Activated CD4-positive, alpha-beta T cell treated with anti-CD3 and anti-CD28 coated beads for 4 hours (primary cell): Measurements from ENCODE around the gene HTT.

ENCODE experiments used
- DNase-seq, 2 donors: peaks; one replicate each; pipeline ENCODE4 v3.0.0-alpha.2; 2020

HTT gene

DNA sequence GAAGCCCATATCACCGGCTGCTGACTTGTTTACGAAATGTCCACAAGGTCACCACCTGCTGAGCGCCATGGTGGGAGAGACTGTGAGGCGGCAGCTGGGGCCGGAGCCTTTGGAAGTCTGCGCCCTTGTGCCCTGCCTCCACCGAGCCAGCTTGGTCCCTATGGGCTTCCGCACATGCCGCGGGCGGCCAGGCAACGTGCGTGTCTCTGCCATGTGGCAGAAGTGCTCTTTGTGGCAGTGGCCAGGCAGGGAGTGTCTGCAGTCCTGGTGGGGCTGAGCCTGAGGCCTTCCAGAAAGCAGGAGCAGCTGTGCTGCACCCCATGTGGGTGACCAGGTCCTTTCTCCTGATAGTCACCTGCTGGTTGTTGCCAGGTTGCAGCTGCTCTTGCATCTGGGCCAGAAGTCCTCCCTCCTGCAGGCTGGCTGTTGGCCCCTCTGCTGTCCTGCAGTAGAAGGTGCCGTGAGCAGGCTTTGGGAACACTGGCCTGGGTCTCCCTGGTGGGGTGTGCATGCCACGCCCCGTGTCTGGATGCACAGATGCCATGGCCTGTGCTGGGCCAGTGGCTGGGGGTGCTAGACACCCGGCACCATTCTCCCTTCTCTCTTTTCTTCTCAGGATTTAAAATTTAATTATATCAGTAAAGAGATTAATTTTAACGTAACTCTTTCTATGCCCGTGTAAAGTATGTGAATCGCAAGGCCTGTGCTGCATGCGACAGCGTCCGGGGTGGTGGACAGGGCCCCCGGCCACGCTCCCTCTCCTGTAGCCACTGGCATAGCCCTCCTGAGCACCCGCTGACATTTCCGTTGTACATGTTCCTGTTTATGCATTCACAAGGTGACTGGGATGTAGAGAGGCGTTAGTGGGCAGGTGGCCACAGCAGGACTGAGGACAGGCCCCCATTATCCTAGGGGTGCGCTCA, 165.8 kb downstream of the HTT start:
- DNase-seq = no peak

DNA sequence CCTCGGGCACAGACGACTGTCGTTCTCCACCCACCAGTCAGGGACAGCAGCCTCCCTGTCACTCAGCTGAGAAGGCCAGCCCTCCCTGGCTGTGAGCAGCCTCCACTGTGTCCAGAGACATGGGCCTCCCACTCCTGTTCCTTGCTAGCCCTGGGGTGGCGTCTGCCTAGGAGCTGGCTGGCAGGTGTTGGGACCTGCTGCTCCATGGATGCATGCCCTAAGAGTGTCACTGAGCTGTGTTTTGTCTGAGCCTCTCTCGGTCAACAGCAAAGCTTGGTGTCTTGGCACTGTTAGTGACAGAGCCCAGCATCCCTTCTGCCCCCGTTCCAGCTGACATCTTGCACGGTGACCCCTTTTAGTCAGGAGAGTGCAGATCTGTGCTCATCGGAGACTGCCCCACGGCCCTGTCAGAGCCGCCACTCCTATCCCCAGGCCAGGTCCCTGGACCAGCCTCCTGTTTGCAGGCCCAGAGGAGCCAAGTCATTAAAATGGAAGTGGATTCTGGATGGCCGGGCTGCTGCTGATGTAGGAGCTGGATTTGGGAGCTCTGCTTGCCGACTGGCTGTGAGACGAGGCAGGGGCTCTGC, 166.5 kb downstream of the HTT start:
- DNase-seq = no peak

DNA sequence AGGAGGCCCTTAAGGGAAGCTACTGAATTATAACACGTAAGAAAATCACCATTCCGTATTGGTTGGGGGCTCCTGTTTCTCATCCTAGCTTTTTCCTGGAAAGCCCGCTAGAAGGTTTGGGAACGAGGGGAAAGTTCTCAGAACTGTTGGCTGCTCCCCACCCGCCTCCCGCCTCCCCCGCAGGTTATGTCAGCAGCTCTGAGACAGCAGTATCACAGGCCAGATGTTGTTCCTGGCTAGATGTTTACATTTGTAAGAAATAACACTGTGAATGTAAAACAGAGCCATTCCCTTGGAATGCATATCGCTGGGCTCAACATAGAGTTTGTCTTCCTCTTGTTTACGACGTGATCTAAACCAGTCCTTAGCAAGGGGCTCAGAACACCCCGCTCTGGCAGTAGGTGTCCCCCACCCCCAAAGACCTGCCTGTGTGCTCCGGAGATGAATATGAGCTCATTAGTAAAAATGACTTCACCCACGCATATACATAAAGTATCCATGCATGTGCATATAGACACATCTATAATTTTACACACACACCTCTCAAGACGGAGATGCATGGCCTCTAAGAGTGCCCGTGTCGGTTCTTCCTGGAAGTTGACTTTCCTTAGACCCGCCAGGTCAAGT, 167.5 kb downstream of the HTT start:
- no peak for DNase-seq

- no peak for DNase-seq
Measured at GRCh38 chr4:3243136-3243780, 168.8 kb downstream of the HTT start.

- no peak for DNase-seq
Measured at GRCh38 chr4:3244002-3244401, 169.5 kb downstream of the HTT start.

DNA sequence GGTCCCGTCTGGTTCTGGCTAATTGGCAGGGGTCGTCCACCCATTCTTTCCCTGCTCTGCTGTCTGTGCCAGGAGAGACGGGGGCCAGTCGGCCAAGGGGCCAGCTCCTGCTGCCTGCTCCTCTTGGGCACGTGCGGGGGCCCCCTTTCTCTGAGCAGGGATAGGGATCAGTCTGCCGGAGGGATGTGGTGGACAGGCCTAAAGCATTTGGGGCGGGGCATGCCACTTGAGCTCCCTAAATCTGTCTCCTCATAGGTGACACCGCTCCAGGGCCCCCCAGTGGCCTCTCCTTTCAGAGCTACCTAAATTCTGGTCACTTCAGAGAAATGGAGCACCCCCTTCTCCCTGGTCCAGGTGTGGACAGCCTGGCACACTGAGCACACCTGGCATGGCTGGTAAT, 170.3 kb downstream of the HTT start:
- DNase-seq = no peak

- DNase-seq = no peak
Measured at GRCh38 chr4:3245676-3246075, 171.2 kb downstream of the HTT start.

GRCh38 chr4:3246458-3247398, 172.2 kb downstream of the HTT start:
- DNase-seq = no peak

DNA sequence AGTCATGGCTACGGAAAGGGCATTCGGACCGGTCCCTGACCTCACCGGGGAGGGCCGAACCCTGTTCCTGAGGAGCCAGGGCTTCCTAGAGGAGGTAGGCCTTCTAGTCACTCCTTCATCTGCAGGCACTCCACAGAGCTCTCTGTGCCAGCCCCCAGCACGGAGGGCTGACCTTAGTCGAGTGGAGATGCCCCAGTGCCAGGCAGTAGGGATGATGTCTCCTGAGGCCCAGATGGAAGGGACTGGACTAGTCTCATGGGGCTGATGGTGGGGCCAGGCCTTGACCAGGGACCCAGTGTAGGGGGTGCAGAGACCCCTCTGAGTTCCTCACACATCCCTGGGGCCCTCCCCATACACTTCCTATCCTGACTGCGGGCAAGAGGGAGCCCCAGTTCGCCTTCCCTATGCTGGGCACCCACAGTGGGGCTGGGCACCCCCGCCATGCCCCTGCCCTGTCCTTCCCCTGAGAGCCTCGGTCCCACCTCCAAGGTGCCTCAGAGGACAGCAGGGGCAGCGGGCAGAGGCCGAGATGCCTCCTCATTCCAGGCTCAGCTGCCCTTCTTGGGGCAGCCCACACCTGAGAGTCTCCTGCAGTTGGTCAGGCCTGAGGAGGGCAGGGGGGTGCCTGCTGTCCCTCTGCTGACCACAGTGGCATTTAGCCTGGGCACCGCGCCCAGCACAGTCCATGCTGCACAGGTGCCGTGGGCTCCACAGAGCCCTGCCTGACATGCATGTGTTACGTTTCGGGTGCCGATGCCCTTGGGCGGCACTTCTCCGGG, 173.1 kb downstream of the HTT start:
- DNase-seq = no peak

- DNase-seq = no peak
Measured at GRCh38 chr4:3248178-3248480, 173.6 kb downstream of the HTT start.

DNA sequence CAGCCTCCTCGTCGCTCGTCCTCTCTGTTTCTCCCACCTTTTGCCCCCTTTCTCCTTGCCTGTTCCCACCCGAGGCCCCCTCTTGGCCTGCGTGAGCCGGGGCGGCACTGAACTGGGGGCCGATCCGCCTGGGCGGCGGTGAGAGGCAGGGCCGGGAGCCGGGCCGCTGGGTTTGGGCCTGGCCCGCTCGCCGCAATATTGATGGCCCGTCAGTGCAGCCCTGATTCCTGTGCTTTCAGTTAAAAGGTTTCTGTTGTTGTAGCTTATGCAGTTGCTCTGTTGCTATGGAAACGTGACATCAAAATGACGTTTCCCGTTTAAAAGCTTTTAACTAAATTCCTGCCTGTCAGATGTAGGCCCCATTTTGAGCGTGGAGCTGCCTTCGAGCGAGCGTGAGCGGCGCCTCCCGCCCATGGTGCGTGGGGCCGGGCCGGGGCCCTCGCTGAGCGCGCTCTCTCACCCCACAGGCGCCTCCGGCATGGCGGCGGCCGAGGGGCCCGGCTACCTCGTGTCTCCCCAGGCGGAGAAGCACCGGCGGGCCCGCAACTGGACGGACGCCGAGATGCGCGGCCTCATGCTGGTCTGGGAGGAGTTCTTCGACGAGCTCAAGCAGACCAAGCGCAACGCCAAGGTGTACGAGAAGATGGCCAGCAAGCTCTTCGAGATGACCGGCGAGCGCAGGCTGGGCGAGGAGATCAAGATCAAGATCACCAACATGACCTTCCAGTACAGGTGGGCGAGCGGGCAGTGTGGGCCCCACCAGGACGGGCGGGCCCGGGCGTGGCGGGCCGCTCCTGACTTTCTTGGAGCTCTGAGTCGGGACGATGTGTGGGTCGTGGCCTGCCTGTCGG, 174.6 kb downstream of the HTT start, which contains the start of gene MSANTD1:
MSANTD1 (plus strand) TSS at position 349 of the 851 bp plus-strand sequence; CDS start at position 413, 64 bp downstream.
- no peak for DNase-seq

GRCh38 chr4:3249711-3250437, 175.4 kb downstream of the HTT start:
- DNase-seq = no peak

DNA sequence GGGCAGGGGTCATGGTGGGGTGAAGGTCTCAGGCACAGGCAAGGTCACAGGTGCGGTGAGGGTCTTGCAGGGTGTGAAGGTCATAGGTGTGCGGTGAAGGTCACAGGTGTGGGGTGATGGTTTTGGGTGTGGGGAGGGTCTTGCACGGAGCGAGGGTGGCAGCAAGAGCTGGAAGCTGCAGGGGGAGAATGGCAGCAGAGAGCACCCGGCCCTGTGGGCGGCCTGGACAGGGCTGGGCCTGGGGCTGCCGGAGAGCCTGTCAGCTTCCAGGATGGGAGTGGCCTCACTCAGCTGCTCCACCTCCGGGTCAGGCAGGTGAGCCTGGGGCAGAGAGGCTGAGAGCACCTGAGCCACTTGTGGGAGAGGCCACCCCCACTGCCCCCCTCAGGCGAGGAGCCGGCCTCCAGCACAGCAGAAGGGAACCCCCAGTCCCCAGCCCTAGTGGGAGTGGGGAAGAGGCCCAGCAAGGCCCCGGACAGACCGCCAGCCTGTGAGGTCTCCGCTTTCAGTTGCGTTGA, 176.0 kb downstream of the HTT start:
- no peak for DNase-seq

GRCh38 chr4:3250956-3251690, 176.6 kb downstream of the HTT start:
- no peak for DNase-seq

DNA sequence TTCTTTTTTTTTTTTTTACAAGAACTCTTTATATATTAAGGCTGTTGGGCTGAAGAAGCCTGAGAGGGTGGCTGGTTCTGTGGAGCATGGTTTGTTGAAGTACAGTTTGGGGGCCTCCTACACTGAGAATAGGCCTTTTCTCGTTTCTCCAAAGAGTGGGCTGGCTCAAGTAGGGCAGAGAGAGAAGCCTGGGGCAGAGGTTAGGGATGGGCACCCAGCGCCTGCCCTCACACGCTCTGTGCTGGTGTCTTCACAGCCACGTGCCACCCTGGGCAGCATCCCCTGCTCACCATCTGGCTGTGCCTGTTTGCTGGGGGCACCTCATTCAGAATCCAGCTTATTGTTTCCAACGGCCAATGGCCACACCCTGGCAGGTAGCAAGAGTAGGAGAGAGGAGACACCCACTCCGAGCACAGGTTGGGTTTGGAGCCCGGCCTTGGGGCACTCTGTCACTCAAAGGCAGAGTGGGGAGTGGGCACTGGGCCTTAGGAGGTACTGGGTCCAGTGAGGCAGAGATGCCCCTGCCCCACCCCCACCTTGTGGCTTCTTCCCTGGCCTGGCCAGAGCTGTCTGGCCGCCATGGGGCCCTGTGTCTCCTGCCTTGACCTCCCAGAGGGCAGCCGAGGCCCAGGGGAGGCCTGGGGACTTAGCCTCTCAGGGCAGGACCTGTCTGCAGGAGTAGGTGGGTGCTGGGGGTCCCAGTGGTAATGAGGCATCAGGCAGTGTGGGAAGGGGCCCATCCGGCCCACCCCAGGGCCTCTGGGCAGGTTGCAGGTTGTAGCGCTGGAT, 177.4 kb downstream of the HTT start:
- no peak for DNase-seq

DNA sequence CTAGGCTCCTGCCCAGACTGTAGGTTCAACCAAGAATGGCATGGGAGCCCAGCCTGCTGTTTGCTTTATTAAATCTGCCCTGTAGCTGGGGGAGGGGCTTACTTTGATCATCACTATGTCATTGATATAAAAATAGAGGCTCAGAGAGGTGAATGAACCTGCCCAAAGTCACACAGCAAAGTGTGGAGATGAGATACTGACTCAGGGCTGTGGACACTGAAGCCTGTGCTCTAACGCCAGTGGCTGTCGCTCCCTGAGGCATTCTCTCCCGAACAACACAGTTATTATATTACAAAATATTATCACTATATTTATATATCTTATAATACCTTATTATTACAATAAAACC, 178.0 kb downstream of the HTT start:
- DNase-seq = no peak

- no peak for DNase-seq
Measured at GRCh38 chr4:3252831-3253641, 178.6 kb downstream of the HTT start.
